Measurements from ENCODE around the gene CHRNG.
"Not testable (repeated sequence)": the region's sequence is repeated elsewhere in the genome, so short reads cannot be mapped to it uniquely, and the experiment has no call there.

The CHRNG gene

DNA sequence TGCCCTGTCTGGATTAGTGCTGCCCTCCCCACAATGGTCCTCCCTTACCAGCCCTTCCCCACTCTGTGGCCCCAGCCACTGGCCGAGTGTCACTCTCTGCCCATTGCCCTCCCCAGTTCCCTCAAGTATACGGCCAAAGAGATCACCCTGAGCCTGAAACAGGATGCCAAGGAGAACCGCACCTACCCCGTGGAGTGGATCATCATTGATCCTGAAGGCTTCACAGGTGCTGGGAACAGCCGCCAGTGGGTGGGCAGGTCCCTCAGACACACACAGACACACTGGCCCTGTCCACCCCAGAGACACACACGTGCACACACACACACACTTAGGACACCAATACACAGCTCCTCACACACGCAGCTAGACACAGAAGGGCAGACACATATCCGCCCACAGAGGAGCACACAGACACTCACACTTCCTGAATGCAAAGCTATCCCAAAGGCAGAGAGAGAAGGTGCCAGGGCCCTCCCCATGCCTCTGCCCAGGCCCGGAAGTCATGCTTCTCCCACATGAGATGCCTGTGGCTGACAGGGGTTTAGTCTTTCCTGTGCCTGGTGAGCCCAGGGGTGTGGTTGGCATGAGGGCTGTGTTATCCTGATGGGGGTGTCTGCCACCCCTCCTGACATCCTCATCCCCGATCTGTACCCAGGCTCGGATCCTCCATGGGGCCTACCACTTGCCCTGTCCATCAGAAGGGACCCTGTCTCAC is 10.6 kb upstream of the CHRNG start:
- DNase-seq = no peak

DNA sequence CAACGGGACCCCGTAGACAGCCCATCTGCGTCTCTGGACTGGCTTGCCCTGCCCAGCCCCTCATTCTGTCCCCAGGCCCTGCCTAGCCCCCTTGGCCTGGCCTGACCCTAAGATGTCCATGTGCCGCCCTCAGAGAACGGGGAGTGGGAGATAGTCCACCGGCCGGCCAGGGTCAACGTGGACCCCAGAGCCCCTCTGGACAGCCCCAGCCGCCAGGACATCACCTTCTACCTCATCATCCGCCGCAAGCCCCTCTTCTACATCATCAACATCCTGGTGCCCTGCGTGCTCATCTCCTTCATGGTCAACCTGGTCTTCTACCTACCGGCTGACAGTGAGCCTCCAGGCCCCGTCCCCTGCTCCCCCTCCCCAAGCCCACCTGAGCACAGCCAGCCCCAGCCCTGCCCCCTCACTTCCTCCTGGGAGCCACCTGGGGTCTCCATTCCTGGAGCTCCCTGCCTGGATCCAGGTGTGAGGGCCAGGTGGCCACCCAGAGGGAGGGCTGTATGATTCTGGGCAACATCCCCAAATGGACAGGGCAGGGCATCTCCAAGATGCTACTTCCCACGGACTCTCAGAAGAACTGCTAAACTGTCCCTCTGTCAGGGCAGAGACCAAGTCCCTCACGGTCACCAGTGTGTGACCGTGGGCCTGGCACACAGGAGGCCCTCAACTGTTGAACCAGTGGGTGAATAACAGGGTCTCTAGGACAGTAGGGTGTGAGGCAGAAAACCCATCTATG is 9.5 kb upstream of the CHRNG start:
- no peak for DNase-seq

DNA sequence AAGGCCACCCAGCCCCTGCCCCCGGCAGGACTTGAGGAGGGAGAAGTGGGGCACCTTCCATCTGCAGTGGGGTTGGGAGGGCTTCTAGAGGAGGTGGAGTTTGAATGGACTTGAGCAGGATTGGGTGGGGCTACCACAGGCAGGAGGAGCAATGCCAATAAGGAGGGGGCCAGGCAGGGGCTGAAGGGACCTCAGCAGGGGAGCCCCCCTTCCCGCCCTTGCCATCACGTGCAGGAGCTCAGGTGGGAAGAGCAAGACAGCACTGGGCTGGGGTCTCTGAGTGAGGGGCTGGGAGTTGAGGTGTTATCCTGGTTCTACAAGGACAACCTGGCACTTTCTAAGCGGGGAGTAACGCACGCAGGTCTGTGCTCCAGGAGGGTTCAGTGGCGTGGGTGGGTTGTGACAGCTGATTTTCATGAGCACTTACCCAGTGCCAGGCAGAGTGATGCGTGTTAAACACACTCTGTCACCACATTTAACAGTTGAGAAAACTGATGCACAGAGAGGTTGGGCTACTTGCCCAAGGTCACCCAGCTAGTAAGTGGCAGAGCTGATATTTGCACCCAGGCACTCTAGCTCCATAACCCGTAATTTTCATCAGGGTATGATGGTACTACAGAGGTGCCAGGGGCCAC is 8.7 kb upstream of the CHRNG start:
- no peak for DNase-seq

DNA sequence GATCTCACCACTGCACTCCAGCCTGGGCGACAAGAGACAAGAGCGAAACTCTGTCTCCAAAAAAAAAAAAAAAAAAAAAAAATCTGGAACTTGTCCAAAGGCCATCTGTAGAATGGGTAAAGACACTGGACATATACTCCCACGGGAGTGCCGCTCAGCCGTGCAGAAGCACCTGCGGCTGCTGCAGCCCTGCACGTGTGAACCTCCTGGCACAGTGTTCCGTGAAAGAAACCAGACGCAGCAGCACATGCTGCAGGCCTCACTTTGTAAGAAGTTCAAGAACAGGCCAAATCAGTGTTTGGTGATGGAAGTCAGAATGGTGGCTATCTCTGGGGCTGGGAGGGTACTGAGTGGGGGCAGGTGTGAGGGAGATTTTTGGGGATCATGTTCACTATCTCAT is 7.1 kb upstream of the CHRNG start:
- no peak for DNase-seq

DNA sequence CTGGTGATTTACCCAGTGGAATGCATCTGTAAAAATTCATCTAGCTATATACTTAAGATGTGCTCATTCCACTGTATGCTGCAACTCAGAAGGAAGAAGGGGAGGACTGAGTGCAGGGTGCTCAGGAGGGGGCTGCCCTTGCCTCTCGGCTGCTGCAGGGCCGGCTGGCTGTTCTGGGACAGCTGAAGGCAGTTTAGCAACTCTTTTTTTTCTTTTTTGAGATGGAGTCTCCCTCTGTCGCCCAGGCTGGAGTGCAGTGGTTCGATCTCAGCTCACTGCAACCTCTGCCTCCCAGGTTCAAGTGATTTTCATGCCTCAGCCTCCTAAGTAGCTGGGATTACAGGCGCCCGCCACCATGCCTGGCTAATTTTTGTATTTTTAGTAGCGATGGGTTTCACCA is 6.7 kb upstream of the CHRNG start:
- DNase-seq = not testable (repeated sequence)

DNA sequence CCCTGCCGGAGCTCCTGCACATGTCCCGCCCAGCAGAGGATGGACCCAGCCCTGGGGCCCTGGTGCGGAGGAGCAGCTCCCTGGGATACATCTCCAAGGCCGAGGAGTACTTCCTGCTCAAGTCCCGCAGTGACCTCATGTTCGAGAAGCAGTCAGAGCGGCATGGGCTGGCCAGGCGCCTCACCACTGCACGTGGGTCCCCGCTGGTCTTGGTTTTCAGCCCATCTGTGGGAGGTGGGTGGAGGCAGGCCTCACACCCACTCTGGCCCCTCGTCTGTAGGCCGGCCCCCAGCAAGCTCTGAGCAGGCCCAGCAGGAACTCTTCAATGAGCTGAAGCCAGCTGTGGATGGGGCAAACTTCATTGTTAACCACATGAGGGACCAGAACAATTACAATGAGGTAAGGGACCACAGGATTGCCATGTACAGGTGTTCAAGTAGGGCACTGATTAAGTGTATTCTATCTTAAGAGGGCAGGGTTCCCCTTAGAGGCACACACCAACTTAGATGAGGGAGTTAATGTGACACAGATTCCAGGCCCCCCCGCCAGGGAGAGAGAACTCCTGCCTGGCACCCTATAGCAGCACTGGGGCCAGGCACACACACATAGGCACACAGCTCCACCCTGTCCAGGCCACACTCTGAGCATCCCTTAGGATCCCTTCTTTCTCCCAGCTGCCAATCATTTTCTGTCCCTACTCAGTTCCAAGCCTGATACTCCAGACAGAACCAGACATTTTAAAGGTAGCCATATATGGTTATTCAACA is 5.4 kb upstream of the CHRNG start:
- no peak for DNase-seq

DNA sequence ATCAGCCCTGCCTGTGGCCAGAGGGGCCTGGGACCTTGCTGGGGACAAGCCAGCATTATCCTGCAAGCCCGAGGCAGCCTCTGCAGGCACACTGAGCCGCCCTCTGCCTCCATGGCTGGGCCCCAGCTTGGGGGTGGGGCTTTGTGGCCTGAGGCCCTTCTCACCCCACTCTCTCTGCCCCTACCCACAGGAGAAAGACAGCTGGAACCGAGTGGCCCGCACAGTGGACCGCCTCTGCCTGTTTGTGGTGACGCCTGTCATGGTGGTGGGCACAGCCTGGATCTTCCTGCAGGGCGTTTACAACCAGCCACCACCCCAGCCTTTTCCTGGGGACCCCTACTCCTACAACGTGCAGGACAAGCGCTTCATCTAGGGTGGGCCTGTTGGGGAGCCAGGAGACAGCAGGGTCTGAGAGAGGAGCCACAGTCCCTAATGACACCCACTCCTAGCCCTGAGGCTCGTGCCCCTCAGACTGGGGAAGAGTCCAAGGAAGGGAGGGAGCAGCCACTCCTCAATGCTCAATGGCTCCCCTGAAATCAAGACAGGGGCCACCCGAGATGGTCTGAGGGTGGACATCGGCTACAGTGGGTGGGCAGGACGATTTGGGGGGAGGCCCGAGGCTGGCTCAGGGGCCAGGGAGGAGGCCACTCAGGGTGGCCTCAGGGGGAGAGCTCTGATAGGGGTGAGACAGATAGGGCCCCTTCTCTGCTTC is 4.4 kb upstream of the CHRNG start:
- no peak for DNase-seq

DNA sequence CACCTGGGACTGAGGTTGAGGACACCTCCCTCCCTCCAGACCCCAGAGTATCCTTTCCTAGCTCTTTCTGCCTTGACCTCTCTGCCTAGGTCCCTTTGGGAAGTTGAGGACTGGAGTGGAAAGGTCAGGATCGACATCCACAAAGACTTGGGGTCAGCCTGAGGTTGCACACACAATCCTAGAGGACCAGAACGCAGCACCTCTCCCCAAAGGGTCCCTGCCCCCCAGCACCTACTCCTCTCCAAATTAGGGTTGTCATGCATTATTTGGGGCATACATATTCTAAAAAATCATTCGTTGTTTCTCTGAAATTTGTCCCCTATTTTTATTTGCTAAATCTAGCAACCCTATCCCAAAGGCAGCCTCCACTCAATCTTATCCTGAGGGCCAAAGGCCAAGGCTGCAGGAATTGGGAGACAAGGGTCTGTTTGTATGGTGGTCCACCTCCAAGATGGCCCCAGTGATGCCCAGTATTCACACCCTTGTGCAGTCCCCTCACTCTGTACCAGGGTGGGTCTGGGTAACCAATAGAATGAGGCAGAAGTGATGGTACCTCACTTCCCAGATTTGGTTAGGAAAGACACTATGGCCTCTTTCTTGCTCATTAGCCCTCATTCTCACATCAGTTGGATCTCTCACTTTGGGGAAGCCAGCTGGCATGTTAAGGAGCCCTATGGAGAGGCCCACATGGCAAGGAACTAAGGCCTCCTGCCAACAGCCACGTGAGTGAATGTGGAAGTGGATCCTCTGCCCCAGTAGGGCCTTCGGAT is 3.5 kb upstream of the CHRNG start:
- DNase-seq = no peak

DNA sequence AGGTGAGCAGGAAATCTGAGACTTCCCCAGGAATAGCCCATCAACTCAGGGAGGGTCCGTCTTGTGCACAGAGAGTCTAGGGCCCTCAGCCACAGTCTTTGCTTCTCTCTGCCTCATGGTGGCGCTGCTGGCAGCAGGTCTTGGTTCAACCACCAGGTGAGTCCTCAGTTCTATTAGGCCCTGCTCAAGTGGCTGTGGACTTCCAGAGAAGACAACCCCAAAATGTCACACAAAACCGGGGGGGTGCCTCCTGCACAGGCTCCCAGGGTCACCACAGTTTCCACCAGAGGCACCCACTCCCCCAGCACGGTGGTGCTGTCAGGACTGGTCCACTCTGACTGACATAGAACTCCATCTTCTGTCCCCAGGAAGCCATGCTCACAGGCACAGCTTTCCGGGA is 2.4 kb upstream of the CHRNG start:
- DNase-seq = no peak

DNA sequence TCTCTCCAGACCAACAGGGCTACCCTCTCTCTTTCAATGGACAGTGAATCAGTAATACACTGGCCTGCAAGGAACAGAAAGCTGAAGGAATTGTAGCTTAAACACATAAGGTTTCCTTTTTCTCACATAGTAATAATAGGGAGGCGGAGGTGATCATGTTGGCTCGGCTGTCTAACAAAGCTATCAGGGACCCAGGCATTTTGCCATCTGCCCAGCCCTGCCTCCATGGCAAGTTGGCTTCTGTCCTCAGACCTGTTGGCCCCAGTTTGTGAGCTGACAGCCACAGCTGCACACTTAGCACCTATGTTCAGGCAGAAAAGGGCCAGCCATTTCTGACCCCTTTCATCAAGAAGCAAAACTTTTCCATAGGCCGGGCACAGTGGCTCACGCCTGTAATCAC is 2.0 kb upstream of the CHRNG start:
- DNase-seq = no peak

DNA sequence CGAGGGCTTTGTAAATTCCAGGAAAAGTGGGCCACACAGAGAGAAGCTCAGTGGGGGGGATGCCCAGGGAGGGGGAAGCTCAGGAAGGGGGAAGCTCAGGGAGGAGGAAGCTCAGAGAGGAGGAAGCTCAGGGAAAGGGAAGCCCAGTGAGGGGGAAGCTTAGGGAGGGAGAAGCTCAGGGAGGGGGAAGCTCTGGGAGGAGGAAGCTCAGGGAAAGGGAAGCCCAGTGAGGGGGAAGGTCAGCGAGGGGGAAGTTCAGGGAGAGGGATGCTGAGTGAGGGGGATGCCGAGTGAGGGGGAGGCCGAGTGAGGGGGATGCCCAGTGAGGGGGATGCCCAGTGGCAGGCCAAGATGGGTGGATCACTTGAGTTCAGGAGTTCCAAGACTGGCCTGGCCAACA is 821 bp upstream of the CHRNG start:
- no peak for DNase-seq

DNA sequence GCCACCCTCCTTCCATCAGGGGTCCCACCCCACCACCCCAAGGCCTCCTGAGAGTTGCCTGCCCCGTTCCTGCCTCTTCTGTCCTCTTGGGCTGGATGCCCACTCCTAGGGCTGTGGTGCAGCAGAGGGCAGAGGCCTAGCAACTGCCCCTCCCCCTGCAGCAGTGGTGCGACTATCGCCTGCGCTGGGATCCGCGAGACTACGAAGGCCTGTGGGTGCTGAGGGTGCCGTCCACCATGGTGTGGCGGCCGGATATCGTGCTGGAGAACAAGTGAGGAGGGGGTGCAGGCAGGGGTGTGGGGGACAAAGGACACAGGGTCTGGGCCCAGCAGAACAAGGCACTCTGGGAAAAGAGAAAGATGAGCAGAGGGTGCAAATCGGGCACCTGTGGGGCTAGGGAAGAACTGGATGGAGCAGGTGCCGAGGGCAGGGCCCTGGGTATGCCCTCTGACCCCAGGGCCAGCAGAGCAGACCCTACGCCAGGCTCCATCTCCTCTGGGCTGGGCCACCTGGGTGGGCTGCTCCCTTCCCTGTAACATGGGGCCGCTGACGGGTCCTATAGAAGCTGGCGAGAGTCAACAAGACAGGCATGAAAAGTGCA is 1.0 kb downstream of the CHRNG start:
- no peak for DNase-seq

DNA sequence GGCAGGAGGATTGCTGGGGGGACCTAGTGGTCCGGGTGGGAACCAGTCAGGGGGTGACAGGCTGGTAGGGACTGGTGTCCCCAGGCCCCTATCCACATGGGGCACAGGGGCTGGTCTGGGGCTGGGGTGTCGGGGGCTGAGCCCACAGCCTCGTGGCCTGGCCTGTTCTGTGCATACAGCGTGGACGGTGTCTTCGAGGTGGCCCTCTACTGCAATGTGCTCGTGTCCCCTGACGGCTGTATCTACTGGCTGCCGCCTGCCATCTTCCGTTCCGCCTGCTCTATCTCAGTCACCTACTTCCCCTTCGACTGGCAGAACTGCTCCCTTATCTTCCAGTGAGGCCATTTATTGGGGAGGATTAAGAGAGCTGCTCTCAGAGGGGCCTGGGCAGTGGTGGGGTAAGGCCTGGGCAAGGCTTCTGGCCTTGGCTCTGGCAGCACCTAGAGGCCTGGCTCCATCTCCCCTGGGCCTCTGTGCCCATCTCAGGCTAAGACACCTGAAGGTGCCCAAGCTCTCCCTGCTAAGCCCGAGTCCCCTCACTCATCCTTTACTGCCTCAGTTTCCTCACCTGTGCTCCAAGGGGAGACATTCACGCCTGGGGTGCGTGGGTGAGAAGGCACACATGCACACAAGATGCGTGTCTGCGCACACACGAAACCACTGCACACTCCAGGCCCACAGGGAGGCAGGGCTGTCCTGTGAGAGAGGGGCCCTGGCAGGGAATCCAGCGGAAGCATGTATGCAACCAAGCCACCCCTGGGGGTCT is 1.9 kb downstream of the CHRNG start:
- DNase-seq = no peak

DNA sequence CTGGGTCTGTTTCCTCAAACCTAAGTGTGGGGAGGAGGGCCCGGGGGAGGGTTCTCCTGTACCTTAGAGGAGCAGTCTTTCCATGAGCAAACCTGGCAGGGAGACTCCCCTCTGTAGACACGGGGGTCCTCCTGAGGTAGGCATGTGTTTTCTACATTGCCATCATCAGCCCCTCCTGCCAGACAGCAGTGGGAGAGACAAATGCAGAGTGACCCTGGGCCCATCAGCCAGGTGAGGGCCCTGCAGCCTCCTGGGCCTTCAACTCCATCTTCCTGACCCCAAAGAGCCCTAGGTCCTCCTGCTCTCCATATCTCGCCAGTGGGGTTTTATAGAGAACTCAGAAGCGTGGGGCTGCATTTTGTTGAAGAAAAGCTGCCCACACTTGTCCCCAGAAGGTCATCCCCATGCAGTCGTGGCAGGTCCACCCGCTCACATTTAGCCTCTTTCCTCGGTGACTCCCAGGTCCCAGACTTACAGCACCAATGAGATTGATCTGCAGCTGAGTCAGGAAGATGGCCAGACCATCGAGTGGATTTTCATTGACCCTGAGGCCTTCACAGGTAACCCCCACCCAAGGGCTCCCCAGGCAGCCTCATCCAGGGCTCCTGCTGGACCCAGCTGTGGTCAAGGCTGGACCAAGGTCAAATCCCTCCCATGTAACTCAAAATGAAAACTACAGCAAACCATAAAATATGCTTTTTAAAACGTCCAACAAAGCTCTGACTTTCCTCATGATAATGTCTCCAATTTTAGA is 2.6 kb downstream of the CHRNG start:
- DNase-seq = no peak

DNA sequence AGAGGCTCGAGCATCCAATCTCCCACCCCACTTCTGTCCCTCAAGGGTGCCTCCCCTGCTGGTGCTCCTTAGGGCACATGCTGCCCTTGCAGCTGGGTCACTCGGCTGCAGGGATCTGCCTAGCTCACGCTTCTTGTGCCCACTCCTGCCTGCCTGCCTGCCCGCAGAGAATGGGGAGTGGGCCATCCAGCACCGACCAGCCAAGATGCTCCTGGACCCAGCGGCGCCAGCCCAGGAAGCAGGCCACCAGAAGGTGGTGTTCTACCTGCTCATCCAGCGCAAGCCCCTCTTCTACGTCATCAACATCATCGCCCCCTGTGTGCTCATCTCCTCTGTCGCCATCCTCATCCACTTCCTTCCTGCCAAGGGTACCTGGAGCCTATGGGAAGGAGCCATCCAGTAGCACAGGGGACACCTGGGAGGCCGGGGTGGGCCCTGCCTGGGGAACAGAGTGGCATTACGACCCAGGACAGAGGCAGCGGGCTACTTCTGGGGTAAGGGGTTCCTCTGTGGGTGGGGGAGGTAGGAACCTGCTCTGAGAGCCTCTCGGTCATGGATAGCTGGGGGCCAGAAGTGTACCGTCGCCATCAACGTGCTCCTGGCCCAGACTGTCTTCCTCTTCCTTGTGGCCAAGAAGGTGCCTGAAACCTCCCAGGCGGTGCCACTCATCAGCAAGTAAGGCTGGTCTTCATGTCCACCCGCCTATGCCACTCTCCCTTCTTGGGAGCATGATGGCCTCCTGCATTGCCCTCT is 3.4 kb downstream of the CHRNG start:
- no peak for DNase-seq

DNA sequence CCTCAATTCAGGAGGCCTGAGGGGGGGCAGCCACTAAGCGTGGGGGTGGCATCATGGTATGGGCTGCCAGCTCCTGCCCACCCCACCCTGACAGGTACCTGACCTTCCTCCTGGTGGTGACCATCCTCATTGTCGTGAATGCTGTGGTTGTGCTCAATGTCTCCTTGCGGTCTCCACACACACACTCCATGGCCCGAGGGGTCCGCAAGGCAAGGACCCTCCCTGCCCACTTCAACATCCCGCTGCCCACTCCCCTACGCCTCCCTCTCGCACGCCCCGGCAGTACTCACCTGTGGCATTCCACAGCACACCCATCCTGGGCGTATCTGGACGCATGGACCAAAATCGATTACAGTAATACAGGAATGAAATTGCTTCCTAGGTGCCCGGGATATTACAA is 4.0 kb downstream of the CHRNG start:
- DNase-seq = no peak

DNA sequence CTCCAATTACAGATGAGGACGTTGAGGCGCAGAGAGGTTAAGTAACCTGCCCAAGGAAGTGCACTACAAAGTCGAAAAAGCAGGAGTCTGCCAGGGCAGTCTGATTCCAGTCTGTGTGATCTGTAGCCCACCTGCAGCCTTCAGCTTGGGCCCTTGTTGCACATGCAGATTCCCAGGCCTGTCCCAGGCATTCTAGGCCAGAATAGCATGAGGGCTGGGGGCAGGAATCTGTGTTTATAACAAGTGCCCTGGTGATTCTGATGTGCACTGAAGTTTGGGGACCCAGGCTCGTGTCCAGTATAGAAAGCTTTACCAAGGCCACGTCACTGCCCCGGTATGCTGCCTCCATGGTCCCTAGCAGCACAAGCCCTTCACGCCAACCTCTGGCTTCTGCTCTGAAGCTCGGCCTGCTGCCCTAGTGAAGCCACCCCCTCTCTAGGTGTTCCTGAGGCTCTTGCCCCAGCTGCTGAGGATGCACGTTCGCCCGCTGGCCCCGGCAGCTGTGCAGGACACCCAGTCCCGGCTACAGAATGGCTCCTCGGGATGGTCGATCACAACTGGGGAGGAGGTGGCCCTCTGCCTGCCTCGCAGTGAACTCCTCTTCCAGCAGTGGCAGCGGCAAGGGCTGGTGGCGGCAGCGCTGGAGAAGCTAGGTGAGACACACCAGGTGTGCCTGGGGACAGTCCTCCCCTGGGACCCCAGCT is 4.6 kb downstream of the CHRNG start:
- no peak for DNase-seq

DNA sequence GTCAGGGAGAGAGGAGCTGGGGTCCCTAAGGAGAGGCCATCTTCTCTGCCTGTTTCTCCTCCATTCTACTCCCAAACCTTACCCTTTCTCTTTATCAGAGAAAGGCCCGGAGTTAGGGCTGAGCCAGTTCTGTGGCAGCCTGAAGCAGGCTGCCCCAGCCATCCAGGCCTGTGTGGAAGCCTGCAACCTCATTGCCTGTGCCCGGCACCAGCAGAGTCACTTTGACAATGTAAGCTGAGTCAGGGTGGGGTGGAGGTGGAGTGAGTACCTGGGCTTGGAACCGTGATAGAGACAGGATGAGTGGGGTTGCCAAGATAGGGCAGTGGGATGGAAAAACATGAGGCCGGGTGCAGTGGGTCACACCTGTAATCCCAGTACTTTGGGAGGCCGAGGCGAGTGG is 5.2 kb downstream of the CHRNG start:
- no peak for DNase-seq
